ENCODE measurements around the gene NCAPG2.

Gene NCAPG2

DNA sequence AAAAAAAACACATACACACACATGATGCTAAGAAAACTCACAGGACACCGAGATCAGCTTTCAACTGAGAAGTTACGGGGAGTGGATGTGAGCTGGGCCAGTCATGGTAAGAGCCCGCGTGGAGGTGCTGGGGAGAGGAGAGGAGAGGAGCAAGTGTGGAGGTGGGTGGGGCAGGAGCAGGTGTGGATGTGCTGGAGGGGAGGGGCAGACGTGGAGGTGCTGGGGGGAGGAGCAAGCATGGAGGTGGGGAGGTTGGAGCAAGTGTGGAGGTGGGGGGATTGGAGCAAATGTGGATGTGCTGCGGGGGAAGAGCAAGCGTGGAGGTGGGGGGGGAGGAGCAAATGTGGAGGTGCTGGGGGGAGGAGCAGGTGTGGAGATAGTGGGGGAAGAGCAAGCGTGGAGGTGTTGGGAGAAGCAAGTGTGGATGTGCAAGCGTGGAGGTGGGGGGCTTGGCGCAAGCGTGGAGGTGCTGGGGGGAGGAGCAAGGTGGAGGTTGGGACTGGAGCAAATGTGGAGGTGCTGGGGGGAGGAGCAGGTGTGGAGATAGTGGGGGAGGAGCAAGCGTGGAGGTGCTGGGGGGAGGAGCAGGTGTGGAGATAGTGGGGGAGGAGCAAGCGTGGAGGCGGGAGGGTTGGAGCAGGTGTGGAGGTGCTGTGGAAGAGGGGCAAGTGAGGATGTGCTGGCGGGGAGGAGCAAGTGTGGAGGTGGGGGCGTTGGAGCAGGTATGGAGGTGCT is 24.5 kb upstream of the NCAPG2 start:
- TF ChIP-seq, protein P1, sequence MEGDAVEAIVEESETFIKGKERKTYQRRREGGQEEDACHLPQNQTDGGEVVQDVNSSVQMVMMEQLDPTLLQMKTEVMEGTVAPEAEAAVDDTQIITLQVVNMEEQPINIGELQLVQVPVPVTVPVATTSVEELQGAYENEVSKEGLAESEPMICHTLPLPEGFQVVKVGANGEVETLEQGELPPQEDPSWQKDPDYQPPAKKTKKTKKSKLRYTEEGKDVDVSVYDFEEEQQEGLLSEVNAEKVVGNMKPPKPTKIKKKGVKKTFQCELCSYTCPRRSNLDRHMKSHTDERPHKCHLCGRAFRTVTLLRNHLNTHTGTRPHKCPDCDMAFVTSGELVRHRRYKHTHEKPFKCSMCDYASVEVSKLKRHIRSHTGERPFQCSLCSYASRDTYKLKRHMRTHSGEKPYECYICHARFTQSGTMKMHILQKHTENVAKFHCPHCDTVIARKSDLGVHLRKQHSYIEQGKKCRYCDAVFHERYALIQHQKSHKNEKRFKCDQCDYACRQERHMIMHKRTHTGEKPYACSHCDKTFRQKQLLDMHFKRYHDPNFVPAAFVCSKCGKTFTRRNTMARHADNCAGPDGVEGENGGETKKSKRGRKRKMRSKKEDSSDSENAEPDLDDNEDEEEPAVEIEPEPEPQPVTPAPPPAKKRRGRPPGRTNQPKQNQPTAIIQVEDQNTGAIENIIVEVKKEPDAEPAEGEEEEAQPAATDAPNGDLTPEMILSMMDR (IDR thresholded peaks at IDR 0.05; ENCODE audit: insufficient read depth, low read length, poor library complexity, severe bottlenecking) = no peak
- Histone ChIP-seq H3K27me3 (replicated peaks; ENCODE audit: control insufficient read depth, insufficient read depth, low read length) (no peaks in the 10 kb centered on the region), H3K36me3 (ENCODE audit: control insufficient read depth, insufficient read depth, low read length) (peaks cover 3% of the 10 kb centered on the region), H3K4me3 (replicated peaks; ENCODE audit: low read depth, low read length) (no peak overlapping the region)
- DNase-seq (ENCODE audit: extremely low read depth, insufficient read length) = no peak

DNA sequence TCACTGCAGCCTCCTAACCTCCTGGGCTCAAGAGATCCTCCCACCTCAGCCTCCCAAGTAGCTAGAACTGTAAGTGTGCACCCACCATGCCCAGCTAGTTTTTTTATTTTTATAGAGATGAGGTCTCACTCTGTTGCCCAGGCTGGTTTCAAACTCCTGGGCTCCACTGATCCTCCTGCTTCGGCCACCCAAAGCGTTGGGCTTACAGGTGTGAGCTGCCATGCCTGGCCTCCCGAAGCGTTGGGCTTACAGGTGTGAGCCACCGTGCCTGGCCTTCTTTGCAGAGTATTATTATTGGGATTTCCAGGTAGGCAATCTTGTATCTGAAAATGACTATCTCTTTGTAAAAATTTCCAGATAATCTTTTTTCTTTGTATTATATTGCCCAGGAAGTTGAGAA is 23.1 kb upstream of the NCAPG2 start:
- H3K27me3 ChIP-seq (replicated peaks; ENCODE audit: control insufficient read depth, insufficient read depth, low read length) = no peaks in the 10 kb centered on the region
- TF ChIP-seq, protein P1 (IDR thresholded peaks at IDR 0.05; ENCODE audit: insufficient read depth, low read length, poor library complexity, severe bottlenecking) = no peak
- no peak for DNase-seq (ENCODE audit: extremely low read depth, insufficient read length)
- no peak overlapping the region for H3K4me3 ChIP-seq (replicated peaks; ENCODE audit: low read depth, low read length)
- peaks cover 3% of the 10 kb centered on the region for H3K36me3 ChIP-seq (ENCODE audit: control insufficient read depth, insufficient read depth, low read length)

DNA sequence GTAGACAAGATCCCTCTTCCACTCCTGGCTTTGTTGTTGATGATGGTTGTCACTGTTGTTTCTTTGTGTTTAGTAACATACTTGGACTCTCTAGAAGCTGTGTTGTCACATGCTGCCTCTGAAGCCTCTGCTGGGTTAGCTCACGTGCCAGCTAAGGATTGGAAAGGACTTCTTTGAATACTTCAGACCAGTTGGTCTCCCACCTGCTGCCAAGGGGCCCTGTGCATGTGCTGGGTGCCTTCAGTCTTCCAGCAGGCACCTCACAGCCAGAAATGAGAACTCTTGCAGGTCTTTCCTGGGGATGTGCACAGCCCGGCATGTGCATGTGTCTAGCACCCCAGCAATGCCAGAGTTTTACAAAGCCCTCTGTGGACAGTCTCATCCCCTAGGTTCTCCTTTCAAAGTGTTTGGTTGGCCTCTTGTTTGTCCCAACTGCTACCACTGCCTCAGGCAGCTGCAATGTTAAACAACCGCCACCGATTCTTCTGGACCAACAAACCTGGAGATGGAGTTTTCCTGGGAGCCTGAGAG is 21.7 kb upstream of the NCAPG2 start:
- Histone ChIP-seq H3K4me3 (replicated peaks; ENCODE audit: low read depth, low read length) (no peak overlapping the region), H3K27me3 (replicated peaks; ENCODE audit: control insufficient read depth, insufficient read depth, low read length) (no peaks in the 10 kb centered on the region), H3K36me3 (ENCODE audit: control insufficient read depth, insufficient read depth, low read length) (no peaks in the 10 kb centered on the region)
- no peak for DNase-seq (ENCODE audit: extremely low read depth, insufficient read length)
- TF ChIP-seq, protein P1 (IDR thresholded peaks at IDR 0.05; ENCODE audit: insufficient read depth, low read length, poor library complexity, severe bottlenecking) = no peak

DNA sequence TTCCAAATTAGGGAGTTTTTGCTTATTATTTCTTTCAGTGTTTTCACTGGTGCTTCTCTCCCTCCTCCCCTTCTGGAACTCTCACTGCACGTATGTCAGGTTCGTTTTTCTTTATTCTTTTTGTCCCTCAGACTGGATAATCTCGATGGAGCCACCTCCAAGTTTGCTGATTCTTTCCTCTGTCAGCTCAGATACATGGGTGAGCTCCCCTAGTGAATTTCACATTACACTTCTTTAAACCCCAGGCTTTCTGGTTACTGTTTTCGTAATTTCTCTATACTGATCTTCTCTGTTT is 20.8 kb upstream of the NCAPG2 start:
- Histone ChIP-seq H3K27me3 (replicated peaks; ENCODE audit: control insufficient read depth, insufficient read depth, low read length) (no peaks in the 10 kb centered on the region), H3K36me3 (ENCODE audit: control insufficient read depth, insufficient read depth, low read length) (no peaks in the 10 kb centered on the region), H3K4me3 (replicated peaks; ENCODE audit: low read depth, low read length) (no peak overlapping the region)
- TF ChIP-seq, protein P1 (IDR thresholded peaks at IDR 0.05; ENCODE audit: insufficient read depth, low read length, poor library complexity, severe bottlenecking) = no peak
- DNase-seq (ENCODE audit: extremely low read depth, insufficient read length) = no peak

DNA sequence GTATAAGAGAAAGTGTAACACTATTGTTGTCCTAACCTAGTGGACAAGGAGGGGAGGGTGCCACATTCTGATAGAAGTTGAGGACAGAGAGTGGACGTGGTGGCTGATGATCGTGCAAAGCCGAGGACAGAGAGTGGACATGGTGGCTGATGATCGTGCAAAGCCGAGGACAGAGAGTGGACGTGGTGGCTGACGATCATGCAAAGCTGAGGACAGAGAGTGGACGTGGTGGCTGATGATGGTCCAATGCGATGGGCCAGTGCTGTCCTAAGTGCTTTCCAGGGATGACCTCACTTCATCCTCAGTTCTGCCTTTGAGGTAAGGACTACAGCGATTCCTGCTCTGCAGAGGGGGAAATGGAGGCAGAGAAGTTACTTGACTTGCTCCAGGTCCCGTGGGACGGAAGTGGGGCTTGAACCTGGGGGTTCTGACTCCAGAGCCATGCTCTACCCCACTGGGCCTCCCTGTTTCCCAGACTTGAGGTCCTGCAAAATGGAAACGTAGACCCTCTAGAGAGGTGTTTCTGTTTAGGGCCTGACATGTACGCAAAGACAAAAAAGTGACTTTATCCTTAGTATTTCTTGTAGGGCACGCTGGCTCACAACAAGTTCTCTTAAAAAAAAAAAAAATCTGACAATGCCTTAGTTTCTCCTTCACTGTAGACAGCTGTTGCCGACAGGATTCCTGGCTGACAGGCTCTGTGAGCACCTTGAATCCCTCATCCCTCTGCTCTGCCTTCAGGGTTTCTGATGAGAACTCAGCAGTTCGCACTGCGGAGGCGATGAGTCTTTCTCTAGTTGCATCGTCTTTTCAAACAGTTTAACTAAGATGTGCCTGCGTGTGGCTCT is 20.3 kb upstream of the NCAPG2 start:
- Histone ChIP-seq H3K4me3 (replicated peaks; ENCODE audit: low read depth, low read length) (no peak overlapping the region), H3K36me3 (ENCODE audit: control insufficient read depth, insufficient read depth, low read length) (no peaks in the 10 kb centered on the region), H3K27me3 (replicated peaks; ENCODE audit: control insufficient read depth, insufficient read depth, low read length) (no peaks in the 10 kb centered on the region)
- TF ChIP-seq, protein P1 (IDR thresholded peaks at IDR 0.05; ENCODE audit: insufficient read depth, low read length, poor library complexity, severe bottlenecking) = no peak
- DNase-seq (ENCODE audit: extremely low read depth, insufficient read length) = no peak
